ENCODE results near the gene STEEP1. TPM values are rescaled to one million over a fixed set of nuclear protein-coding genes. Genes with fewer than 3 reads are reported as not detected.

Gene STEEP1
- total RNA-seq, result 10 to 100 TPM; 15.4 to 25.7 (median 20.8) TPM

DNA sequence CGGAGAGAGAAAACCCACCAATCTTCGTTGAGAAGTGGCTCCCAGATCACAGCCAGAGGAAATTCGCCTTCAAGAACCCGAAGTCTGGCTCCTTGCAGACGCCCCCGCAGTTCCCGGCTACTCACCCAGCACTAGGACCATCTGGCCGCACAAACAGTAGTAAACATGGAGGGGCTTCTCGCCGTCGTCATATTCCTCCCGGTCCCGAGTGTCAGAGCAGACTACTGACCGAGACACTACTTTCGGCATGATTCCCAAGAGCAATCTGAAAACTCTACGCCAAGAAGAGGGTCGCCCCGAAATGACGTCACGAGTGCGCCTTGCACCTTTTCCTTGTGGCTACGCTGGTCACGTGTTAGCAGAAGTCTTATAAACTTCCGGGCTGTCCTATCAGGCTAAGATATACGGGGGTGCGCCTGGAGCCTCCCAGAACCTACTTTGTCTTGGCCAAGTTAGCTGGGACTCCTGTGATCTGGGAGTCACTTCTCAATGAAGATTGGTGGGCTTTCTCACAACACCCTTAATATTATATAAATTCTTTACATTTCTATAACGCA, at the start of gene STEEP1:
Gene STEEP1 (minus strand): TSS at position 303 of the 557 bp plus-strand sequence. CDS start 54 bp downstream, at position 249.
- H3K4me1 ChIP-seq, result no peaks in the 10 kb centered on the region
- TF ChIP-seq CTCF (IDR thresholded peaks at IDR 0.05) (no peak), POLR2A (IDR thresholded peaks at IDR 0.05) (no peak)
- H3K4me3 ChIP-seq, result peak within 1 kb of the TSS; percentile 45 to 67 (median 55)
- no peaks in the 10 kb centered on the region for H3K36me3 ChIP-seq
- DNase-seq, result peak; percentile 86 to 95 (median 87)
- no peaks in the 10 kb centered on the region for H3K9me3 ChIP-seq
- peak within 1 kb of the TSS; percentile 55 to 73 (median 69) for H3K27ac ChIP-seq
- no peaks in the 10 kb centered on the region for H3K27me3 ChIP-seq

DNA sequence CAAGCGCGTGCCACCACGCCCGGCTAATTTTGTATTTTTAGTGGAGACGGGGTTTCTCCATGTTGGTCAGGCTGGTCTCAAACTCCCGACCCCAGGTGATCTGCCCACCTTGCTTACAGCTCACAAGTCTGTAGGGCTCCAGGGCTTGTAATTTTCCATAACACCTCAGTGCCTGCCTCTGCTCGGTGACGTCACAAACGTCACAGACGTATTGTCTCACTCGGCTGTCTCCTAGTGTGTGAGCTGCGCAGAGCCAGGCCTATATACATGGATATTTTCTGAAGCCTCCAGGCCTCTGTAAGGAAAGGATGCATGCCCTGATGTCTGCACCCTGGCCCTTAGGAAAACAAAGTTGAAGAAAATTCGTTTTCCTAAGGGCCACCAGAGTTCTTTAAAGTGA, 49.6 kb upstream of the STEEP1 start:
- TF ChIP-seq POLR2A (IDR thresholded peaks at IDR 0.05) (no peak), CTCF (IDR thresholded peaks at IDR 0.05) (no peak)
- Histone ChIP-seq H3K27ac (no peak overlapping the region), H3K36me3 (no peaks in the 10 kb centered on the region), H3K9me3 (no peaks in the 10 kb centered on the region), H3K27me3 (no peaks in the 10 kb centered on the region), H3K4me3 (no peak overlapping the region), H3K4me1 (peaks cover 0 to 6% (median 0%) of the 10 kb centered on the region in 4 donors)
- DNase-seq, result no peak

- no peak for DNase-seq
- no peaks in the 10 kb centered on the region for H3K36me3 ChIP-seq
- peak overlapping the region; percentile 82 to 92 (median 90) for H3K27ac ChIP-seq
- H3K27me3 ChIP-seq, result no peaks in the 10 kb centered on the region
- no peak for TF ChIP-seq CTCF (IDR thresholded peaks at IDR 0.05)
- no peak for TF ChIP-seq POLR2A (IDR thresholded peaks at IDR 0.05)
- no peaks in the 10 kb centered on the region for H3K9me3 ChIP-seq
- peak overlapping the region in 3 of 4 donors; percentile 69 to 78 (median 75) for H3K4me3 ChIP-seq
- H3K4me1 ChIP-seq, result no peaks in the 10 kb centered on the region
Measured at GRCh38 chrX:119607018-119607389, 41.8 kb upstream of the STEEP1 start.

- Histone ChIP-seq H3K27ac (peak within 1 kb of the TSS; percentile 82 to 92 (median 90)), H3K9me3 (no peaks in the 10 kb centered on the region), H3K36me3 (no peaks in the 10 kb centered on the region), H3K4me1 (no peaks in the 10 kb centered on the region), H3K27me3 (no peaks in the 10 kb centered on the region), H3K4me3 (peak within 1 kb of the TSS; percentile 51 to 78 (median 72))
- TF ChIP-seq POLR2A (IDR thresholded peaks at IDR 0.05), result peak; percentile 70 to 79
- no peak for TF ChIP-seq CTCF (IDR thresholded peaks at IDR 0.05)
- peak; percentile 88 to 97 (median 92) for DNase-seq
Measured at GRCh38 chrX:119606280-119607017, 41.2 kb upstream of the STEEP1 start, which contains the start of gene NKRF. TSS of gene NKRF (minus strand) at chrX:119606424.

DNA sequence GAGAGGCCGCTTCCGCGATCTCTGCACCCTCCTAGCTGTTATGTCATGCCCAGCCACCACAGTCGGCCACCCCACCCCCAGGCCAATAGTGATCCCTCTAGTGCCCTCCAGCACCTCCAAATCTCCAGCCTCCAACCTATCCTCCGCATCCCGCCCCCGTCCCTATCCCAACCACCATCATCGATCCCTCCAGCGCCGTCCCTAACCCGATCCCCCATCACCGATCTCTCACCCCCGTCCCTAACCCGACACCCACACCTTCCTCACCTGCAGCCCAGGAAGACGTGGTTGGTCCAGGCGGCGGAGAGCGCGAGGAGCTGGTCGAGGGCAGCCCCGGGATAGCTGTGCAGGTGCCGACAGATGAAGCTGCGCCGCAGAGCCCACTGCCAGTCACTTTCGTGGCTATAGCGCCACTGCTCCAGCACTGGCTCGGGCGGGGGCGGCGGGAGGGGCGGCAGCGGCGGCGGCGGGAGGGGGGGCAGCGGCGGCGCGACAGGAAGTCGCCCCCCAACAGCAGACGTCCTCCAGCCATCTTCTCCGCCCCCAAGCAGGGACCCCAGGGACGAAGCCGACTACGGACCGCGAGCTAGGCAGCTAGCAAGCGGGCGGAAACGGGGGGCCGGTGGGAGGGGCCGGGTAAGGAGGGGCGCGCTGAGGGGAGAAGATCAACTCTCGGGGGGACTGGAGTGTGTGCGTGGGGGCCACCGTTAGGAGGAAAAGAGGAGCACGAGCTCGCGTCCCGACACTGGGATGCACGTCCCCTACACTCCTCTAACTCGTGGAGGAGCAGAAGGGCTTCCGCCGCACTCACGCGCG, 40.5 kb upstream of the STEEP1 start:
- H3K27me3 ChIP-seq, result no peaks in the 10 kb centered on the region
- H3K27ac ChIP-seq, result peak overlapping the region; percentile 82 to 92 (median 90)
- DNase-seq, result peak; percentile 40 to 68 (median 56)
- no peaks in the 10 kb centered on the region for H3K4me1 ChIP-seq
- no peaks in the 10 kb centered on the region for H3K36me3 ChIP-seq
- H3K9me3 ChIP-seq, result no peaks in the 10 kb centered on the region
- TF ChIP-seq CTCF (IDR thresholded peaks at IDR 0.05), result no peak
- no peak for TF ChIP-seq POLR2A (IDR thresholded peaks at IDR 0.05)
- H3K4me3 ChIP-seq, result peak overlapping the region; percentile 51 to 78 (median 72)
